GM12878 (cell line): Measurements from ENCODE around the gene TM4SF1.

Experiments
- BHLHE40 ChIP-seq, 2 experiments: fragments of 450-650 bp in 1 of 2; IDR thresholded peaks; 2 replicates each; pipeline ENCODE4 v1.6.1; 2011 to 2017; ENCODE audit warnings: low read depth in 2 of 2, borderline replicate concordance in 1 of 2, improper control_type of control experiment in 1 of 2, low read length in 1 of 2, mild to moderate bottlenecking in 1 of 2
- CBFB ChIP-seq: IDR thresholded peaks from 2 replicates; pipeline ENCODE4 v1.6.1; 2016; ENCODE audit warnings: antibody characterized with exemption, low read depth
- CREB1 ChIP-seq: IDR thresholded peaks from 2 replicates; pipeline ENCODE4 v1.6.1; 2012; ENCODE audit warnings: low read depth, mild to moderate bottlenecking, inconsistent platforms
- EZH2 ChIP-seq: IDR thresholded peaks from 2 replicates; pipeline ENCODE4 v1.6.1; 2012; ENCODE audit warnings: low read depth, mild to moderate bottlenecking, control low read depth, inconsistent platforms, low read length, borderline replicate concordance; ENCODE audit not compliant: control insufficient read depth
- SP1 ChIP-seq: IDR thresholded peaks from one replicate; pipeline ENCODE4 v1.6.1; 2011; ENCODE audit warnings: low read depth, low read length
- SREBF1 ChIP-seq: IDR thresholded peaks from 2 replicates; pipeline ENCODE4 v1.6.1; 2012; ENCODE audit warnings: mild to moderate bottlenecking, low read length

DNA sequence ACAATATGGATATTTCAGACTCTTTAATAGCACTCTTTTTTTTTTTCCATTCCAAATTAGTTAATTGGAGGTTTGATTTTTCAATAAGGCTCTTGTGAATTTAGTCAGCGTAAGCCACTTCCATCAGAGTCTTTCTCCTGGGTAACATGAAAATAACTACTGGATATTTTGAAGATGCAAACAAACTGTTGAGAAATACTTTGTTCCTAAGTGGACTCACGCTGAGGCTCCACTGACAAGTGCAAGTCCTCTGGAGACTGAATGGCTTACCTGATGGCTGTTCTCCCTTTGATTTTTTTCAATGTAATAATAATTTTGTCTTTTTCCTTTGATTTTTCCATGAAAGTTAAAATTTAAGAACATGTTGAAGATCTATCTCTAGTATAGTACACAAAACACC, 26.0 kb upstream of the TM4SF1 start:
- TF ChIP-seq SREBF1, result no peak
- no peak for TF ChIP-seq CREB1
- TF ChIP-seq EZH2, result no peak
- TF ChIP-seq BHLHE40 (IDR thresholded peaks at IDR 0.05; ENCODE audit: borderline replicate concordance in 1 of 2, low read depth in 2 of 2, low read length in 1 of 2), result no peak
- TF ChIP-seq CBFB, result no peak
- no peak for TF ChIP-seq SP1
